GM21576 (cell line): ENCODE measurements around the gene PSMB9.

Experiments used
- ATAC-seq: cut with Tn5 transposase; IDR thresholded peaks from one replicate; pipeline ENCODE4 v1.9.1; 2021; ENCODE audit warnings: mild to moderate bottlenecking, moderate library complexity; ENCODE audit not compliant: unreplicated experiment

The PSMB9 gene

DNA sequence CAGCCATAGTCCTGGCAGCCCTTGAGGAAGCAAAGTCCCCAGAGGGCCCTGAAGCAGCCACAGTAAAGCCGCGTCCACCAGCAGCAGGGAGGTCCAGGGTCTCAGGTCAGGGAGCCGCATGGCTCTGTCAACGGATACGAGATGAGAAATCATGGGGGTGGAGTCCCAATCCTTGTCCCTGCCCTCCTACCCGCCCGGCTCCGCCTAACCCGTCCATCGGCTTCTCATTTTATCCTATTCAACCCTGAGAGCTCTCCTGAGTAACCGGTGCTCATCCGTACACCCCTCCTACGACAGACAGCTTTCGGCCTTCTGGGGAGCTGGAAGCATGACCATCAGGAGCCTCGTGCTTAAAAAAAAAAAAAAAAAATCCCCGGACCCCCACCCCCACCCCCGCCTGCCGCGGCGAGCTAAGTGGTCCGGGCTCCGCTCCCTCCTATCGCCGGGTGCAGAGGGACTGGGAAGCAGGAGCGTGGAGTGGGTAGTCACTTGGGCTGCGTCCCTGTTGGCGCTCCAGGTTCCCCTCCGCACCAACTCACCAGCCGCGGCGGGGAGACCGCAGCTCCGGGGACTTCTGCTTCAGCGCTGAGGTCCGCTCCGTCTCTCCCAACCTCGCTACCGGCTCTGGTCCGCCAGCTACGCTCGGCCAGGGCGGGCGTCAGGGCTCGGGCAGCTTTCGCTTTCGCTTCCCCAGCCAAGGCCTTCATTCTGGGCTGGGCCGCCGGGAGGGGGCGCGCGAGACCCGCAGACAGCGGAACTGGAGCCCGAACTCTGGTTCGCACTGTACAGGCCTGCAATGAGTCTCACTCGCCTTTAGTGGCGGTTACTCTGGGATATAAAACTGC lies 15.7 kb upstream of the PSMB9 start, which contains the start of gene TAP2:
Gene TAP2 (minus strand): TSS at position 626 of the 845 bp plus-strand sequence. CDS start 506 bp downstream, at position 120.
- ATAC-seq: peak; percentile 71

DNA sequence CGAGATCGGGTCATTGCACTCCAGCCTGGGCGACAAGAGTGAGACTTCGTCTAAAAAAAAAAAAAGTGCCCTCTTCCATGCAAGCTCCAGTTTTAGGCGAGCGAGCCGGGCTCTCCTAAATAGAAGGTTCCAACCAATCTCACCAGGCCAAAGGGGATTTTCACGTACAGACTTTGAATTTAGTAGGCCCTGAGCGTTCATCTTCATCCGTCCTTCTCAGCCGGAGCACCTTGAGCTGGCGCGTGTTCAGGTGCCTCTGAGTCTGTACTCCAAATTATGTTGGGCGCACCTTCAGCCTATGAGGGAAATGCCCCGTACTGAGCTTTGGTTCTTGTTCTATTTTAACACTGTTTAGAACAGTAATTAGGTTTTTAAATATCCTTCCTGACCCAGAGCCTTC lies 14.6 kb upstream of the PSMB9 start:
- no peak for ATAC-seq

DNA sequence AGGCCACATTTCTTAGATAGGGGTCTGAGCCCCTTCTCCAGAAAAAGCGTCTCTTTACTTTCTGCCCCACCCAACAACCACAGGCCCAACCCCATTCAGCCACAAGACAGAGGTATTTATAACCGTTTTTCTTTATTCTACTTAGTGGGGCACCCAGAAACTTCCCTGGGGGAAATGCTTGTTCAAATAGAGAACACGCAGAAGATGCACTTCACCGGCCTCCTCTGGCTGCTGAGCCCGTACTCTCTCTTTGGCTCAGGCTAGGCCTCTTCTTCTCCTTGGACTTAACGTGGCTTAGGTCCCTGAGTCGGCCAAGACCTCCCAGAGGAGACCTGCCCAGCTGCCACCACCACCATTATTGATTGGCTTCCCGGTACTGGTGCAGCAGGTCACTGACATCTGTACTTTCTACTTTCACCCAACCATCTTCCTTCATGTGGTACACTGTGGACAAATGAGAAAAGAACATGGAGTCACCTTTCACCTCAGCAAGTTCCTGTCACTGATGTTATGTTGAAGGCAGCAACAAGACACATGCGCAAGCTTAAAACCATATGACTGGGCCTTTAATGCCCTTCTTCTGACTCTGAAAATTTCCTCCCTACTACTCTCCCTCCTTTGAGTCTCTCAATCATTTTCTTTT lies 13.3 kb upstream of the PSMB9 start:
- no peak for ATAC-seq

DNA sequence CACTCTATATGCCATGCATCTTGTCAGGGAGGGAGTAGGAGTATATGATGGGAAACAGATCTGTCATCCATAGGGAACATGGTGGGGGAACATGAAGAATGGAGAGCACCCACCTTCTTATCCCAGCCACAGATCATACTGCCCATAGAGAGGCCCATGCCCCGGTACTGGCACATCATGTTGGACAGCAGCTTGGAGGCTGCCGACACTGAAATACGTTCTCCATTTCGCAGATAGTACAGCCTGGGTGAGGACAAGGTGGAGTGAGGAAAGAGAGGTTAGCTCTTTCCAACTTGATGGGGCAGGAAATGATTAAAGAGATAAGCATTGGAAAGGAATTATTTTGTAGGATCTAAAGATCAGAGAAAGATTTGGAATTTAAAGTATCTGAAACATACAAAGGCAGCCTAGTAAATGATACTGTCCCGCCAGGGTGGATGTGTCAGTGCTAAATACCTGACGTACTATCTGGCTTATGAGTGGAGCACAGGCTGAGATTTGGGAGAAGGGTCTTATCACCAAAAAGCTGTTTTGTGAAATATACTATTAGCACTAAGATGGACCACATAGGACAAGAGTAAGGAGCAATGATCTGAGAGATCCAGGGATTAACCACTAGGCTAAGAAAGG lies 11.9 kb upstream of the PSMB9 start:
- no peak for ATAC-seq

DNA sequence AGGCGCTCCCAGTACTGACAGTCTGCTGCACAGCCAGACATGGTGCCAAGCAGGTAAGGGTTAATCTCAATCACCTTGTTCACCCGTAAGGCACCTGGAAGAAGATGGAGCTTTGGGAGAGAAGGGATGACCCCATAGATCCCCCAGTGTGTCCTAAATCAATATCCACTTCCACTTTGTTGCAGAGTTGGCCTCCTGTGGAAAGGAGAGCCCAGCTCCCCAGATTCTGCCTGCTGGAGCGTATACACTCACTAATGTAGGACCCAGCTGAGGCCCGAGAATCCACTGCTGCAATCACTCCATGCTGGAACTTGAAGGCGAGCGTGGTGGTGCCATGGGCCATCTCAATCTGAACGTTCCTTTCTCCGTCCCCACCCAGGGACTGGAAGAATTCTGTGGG lies 11.3 kb upstream of the PSMB9 start:
- no peak for ATAC-seq

DNA sequence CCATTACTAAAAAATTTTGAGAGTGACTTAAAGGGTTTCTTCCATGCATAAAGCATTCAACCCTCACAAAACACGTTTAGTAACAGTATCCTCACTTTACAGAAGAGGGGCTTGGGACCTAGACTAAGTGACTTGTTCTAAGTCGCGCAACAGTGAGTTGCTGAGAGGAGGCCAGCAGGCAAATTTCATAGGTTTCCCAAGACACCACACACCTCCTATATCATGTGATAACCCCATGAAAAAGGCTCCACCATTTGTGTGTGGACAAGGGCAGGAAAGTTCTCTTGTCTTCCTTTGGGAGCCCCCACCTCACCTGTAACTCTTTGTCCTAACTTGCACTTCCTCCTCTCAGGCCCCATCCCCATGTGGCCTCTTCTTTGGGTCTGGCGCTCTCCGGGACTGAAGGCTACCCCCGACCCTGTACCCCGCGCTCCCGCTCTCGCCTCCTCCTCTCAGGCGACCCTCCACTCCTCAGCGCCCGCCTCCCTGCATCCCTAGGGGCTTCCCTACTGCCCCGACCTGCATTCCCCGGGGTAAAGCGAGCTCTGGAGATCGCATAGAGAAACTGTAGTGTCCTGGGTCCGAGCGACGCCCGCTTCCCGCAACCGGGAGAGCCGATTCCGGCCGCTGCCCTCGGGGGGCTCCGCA lies 10.5 kb upstream of the PSMB9 start:
- no peak for ATAC-seq

DNA sequence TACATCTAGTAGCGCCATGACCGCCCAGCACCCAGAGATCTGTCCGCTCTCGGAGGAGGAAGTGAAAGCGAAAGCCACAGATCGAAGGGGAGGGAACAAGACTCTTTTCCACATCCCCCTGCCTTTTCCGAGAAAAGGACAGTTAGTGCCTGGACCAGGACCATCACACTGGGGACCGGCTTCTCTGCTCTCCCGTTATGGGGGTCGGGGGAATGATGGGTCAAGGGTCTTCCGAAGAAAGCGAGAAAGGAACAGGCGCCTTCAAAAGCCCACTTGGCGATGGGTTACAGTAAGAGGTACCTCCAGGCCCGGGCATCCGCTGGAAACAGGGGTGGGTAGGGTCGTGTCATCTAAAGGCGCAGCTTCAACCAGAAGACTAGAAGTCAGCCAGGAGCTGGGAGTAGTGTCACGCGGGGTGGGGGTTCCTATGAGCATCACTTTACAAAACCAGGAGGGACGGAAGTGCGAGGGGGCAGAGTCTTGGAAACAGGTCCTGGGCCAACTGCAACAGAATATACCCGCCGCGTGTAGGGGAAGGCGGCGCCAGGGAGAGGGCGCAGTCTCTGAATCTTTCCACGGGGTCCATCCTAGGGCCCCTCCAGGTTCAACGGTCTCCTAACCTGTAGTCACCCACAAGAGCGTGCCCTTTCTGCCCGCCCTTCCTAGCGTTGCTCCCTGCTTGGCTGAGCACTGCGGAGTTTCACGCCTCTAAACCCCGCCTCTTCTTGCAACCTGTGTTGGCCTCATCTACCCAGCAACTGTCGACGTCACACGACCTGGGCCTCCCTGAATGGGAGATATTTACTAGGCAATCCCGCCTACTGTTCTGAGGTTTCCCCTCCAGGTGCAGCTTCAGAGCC lies 9.8 kb upstream of the PSMB9 start, which contains the start of gene PSMB8:
Gene PSMB8 (minus strand): TSS at position 69 of the 860 bp plus-strand sequence. CDS start 51 bp downstream, at position 18.
- peak; percentile 64 for ATAC-seq

DNA sequence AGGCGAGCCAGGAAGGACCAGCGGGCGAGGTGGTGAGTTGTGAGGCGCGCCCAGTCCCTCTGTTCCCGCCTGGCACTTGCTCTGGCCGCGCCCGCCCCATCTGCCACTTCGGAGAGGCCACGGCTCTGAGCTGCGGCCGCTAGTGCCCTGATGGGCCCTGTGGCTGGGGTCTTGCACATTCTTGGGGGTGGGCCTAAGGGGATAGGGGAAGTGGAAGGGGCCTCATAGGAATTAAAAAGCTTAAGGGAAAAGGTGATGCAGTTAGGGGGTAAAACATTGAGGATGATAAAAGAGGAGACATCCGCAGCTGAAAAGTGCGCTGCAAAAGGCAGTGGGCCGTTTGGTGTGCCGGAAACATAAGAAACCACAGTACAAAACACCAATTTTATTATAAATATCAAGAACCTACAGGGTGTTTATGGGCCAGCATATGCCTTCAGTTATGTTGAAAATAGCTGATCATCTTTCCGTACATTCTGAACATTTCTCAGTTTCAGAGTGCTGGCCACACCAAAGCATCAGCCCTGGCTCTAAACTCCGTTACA lies 9.1 kb upstream of the PSMB9 start:
- ATAC-seq: peak; percentile 0

DNA sequence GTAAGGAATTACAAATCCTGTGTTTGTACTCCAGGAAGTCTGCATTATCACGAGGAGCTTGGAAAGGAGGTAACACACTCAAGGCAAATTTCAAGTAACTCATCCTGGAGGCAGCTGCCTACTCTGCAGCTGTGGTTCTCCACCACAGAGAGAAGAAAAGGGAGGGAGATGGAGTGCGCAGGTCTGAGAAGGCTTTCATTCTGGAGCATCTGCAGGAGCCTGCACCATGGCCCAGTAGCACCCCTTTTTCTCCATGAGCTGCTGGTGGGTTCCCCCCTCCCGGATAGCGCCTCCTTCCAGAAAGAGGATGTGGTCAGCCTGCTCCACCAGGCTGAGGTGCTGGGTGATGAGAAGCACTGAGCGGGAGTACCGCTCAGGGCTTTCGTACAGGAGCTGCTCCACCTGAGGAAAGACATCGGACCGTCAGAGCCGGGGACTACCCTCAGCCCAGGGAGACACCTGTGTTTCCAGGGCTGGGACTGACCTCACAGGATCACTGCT lies 8.6 kb upstream of the PSMB9 start:
- no peak for ATAC-seq

DNA sequence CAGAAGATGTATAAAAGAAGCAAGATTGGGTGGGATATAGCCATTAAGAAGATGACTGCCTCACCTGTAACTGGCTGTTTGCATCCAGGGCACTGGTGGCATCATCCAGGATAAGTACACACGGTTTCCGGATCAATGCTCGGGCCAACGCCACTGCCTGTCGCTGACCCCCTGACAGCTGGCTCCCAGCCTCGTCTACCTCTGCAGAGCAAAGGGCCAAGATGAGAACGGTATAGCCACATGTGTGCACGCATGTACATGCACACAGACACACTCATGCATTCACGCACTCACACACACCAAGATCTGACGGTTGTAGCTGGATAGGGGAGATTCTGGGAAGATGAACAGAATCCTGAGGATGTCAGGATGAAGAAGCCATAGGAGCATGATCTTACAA lies 7.0 kb upstream of the PSMB9 start:
- no peak for ATAC-seq

DNA sequence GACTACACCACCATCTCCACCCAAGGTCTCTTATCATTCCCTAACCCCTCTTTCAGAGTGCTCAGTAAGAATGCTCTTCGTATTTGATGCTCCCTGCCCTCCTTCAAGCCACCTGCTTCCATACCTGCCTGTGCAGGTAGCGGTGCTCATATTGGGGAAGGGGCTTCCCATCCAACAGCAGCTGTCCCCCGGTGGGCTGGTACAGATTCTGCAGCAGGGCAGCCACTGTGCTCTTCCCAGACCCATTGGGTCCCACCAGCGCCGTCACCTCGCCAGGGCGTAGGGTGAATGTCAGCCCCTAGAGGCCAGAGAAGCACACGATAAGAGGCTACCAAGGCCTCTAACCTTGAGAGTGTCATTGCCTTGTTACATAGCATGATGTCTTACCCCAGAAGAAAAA lies 6.2 kb upstream of the PSMB9 start:
- ATAC-seq: no peak

DNA sequence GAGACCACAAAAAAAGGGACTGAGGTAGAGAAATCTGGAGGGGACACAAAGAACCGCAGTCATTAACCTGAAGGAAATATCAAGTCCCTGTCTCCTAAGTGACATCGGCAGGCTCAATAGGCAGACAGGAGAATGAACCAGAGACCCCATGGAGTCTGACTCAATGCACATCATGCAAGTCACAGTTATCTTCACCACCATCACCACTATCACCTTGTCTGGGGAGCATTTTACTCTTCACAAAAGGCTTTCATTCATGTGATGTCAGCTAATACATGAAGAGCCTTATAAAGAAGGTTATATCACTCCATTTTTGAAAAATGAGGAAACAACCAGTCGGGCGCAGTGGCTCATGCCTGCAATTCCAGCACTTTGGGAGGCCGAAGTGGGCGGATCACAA lies 4.9 kb upstream of the PSMB9 start:
- no peak for ATAC-seq

DNA sequence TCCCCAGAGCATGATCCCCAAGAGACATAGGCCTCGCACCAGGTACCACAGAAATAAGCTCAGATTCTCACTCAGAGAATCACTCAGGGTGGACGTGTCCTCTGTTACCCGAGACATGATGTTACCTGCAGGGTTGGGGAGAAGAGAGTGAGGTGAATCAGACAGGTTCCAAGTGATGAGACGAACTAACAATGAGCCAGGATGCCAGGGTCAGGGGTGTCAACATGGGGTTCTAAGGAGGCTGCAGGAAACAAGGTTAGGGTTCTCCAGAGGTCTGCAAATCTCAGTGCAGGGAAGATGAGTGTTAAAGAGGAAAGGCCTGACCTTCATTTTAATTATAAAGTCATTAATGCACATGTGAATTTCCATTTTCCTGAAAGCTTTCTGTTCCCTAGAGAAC lies 3.0 kb upstream of the PSMB9 start:
- no peak for ATAC-seq

DNA sequence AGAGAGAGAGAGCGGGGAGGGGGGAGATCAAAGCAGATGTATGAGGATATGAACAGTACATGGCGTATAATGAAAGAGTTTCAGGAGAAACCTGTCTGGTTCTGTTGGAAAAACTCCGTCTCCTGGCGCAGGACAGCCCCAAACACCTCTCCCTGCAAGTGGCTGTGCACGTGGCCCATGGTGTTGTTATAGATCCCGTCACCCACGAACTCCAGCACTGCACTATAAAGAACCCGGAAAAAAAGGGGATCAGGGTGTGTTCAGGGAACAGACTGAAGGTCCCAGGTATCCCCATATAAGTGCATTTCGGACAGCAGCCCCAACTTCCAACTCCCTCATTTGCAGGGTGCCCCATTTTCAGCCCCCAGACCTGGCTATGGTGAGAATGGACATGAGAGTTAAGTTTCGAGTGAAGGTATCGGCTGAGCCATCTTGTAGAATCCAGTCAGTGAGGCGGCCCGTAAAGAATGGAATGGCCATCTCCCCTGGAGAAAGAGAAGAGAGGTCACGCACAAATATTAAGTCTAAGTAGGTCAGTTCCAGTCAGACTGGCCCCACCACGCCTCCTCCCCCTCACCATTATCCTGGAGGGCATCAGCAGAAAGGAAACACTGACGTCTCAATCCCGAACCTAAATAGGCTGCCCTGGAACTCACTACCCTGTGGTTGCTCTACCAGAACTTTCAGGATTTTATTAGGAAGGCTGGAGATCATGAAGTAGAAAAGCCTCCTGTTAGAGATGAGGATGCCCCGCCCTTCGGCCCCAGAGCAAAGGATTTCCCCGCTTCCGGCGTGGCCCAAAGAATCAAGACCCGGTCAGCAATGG lies 1.8 kb upstream of the PSMB9 start:
- no peak for ATAC-seq

DNA sequence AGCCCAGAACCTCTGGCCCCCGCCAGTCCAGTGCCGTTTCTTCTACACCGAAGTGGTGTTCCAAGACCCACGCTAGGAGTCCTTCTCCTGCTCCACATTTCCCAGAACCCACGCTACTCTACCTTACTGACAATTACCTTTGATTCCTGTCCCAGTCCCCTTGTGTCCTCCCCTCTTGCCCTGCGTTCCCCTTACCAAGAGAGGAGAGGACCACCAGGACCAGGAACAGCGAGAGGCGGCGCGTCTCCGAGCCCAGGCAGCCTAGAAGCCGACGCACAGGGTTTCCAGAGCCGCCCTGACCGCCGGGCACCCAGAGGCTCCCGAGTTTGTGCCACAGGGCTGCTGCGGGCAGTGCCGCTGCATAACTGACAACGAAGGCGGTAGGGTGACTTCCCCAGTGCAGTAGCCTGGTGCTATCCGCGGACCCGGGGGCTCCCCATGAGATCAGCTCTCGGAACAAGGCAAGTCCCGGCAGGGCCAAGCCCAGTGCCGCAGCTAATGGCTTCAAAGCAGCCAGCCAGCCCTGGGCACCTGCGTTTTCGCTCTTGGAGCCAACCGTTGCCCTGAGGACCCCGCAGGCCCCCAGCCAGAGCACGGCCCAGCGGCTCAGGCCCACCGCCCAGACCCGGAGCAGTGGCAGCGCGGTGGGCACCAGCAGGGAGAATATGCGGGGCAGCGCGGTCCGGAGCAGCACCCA lies 1.0 kb upstream of the PSMB9 start:
- peak; percentile 15 for ATAC-seq

DNA sequence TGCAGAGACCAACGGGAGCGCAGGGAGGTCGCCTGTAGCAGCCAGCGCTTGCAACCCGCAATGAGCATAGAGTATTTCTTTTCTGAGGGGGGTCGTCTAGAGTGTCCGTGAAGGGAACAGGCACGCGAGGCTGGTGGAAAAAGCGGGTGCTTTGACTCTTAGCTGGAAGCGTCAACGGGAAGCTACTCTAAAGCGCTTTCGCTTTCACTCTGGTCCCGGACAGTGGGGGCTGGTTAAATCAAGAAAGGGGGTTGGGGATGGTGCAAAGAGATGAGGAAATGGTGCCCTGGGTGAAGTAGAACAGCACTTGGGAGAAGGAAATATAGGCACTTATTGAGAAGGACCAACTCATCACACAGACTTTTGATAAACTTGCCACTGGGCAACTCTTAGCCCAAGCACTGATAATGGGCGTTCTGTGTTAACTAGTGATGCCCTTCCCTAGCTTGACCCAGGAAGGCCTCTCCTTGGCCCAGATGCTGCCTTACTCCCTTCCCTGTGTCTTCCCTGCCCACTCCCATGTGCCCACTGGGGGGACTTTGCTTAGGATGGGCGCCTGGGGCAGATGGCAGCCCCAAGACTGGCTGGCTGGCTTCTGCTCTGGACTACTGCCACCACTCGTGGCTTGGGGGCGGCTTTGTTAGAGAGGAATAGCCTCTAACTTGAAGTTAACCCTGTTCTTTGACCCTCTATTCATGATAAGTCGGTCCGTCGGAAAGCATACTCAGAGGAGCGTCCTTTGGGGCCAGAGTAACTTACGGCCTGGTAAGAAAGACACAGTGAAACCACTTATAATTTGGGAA lies 585 bp downstream of the PSMB9 start:
- ATAC-seq: peak; percentile 9

DNA sequence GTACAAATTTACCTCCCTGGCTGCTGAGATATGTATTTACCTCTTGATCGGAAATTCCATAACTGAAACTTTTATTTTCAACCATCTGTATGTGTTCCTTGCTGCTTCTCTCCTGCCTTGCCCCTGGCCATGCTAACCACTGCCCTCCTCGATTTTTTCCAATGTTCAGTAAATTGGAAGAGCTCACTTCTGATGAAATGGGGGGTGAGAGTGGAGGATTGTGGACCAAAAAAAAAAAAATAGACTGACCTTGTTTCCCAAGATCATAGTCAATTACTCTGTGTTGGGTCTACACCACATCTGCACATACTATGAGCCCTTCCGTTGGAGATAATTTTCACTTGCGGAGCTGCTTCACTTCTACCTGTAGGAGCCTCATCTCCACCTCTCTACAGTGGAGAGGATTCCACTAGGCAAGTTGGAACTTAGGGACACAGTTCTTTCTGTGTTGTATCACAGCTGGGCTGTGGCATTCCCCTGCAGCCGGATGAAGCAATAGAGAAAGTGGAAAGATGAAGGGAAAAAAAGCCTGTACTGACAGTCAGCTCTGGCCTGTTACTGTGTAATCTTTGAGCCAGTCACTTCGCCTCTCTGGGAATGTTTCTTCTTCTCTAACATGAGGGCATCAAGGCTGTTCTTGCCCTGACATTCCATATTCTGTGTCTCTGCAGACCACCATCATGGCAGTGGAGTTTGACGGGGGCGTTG lies 1.6 kb downstream of the PSMB9 start:
- no peak for ATAC-seq
